GM23248 (cell line): ENCODE data around the gene AK5. TPM values are rescaled to one million over a fixed set of nuclear protein-coding genes. Genes with fewer than 3 reads are reported as not detected.

Source experiments
- DNase-seq: peaks from one replicate; pipeline ENCODE4 v3.0.0-alpha.2; 2015
- H2AFZ ChIP-seq: fragments of 200-600 bp; sonication (generic); 2 replicates; pipeline ENCODE4 v1.6.1; 2016; ENCODE audit warnings: antibody characterized with exemption
- H3F3A ChIP-seq: fragments of 200-600 bp; sonication (generic); 2 replicates; pipeline ENCODE4 v1.6.1; 2016; ENCODE audit warnings: mild to moderate bottlenecking, antibody characterized with exemption, mixed run types; ENCODE audit not compliant: insufficient read depth
- H3K27ac ChIP-seq: fragments of 200-600 bp; sonication (generic); 2 replicates; pipeline ENCODE4 v1.5.1; 2016; ENCODE audit warnings: mild to moderate bottlenecking
- H3K27me3 ChIP-seq: fragments of 200-600 bp; sonication (generic); replicated peaks from 2 replicates; pipeline ENCODE4 v1.6.1; 2016; ENCODE audit warnings: mild to moderate bottlenecking; ENCODE audit not compliant: insufficient read depth
- H3K36me3 ChIP-seq: fragments of 200-600 bp; sonication (generic); 2 replicates; pipeline ENCODE4 v1.6.1; 2016; ENCODE audit warnings: low read depth, mild to moderate bottlenecking
- H3K4me1 ChIP-seq: fragments of 200-600 bp; sonication (generic); 2 replicates; pipeline ENCODE4 v1.6.1; 2016; ENCODE audit warnings: mild to moderate bottlenecking; ENCODE audit not compliant: insufficient read depth
- H3K4me2 ChIP-seq: fragments of 200-600 bp; sonication (generic); one replicate; pipeline ENCODE4 v1.6.1; 2016; ENCODE audit warnings: mild to moderate bottlenecking; ENCODE audit not compliant: unreplicated experiment
- H3K4me3 ChIP-seq: fragments of 200-600 bp; sonication (generic); 2 replicates; pipeline ENCODE4 v1.5.1; 2016; ENCODE audit warnings: mild to moderate bottlenecking
- H3K79me2 ChIP-seq: fragments of 200-600 bp; sonication (generic); 2 replicates; pipeline ENCODE4 v1.6.1; 2016; ENCODE audit warnings: mild to moderate bottlenecking; ENCODE audit not compliant: insufficient read depth
- H3K9ac ChIP-seq: fragments of 200-600 bp; sonication (generic); 2 replicates; pipeline ENCODE4 v1.6.1; 2016; ENCODE audit warnings: mild to moderate bottlenecking
- H3K9me2 ChIP-seq: fragments of 200-600 bp; sonication (generic); 2 replicates; pipeline ENCODE4 v1.6.1; 2016; ENCODE audit warnings: mixed run types, mild to moderate bottlenecking, moderate library complexity; ENCODE audit not compliant: insufficient read depth
- H3K9me3 ChIP-seq: fragments of 200-600 bp; sonication (generic); one replicate; pipeline ENCODE4 v1.6.1; 2017; ENCODE audit warnings: low read depth
- H4K20me1 ChIP-seq: fragments of 200-600 bp; sonication (generic); 2 replicates; pipeline ENCODE4 v1.6.0; 2016; ENCODE audit not compliant: insufficient read depth
- EZH2 ChIP-seq: fragments of 200-600 bp; sonication (generic); IDR thresholded peaks from 2 replicates; pipeline ENCODE4 v1.6.1; 2018; ENCODE audit warnings: antibody characterized with exemption, mild to moderate bottlenecking; ENCODE audit not compliant: insufficient read depth, poor library complexity, severe bottlenecking
- EZH2phosphoT487 ChIP-seq: fragments of 200-600 bp; sonication (generic); IDR thresholded peaks from 2 replicates; pipeline ENCODE4 v1.6.1; 2018; ENCODE audit warnings: antibody characterized with exemption, moderate library complexity, mild to moderate bottlenecking, low read depth; ENCODE audit not compliant: insufficient read depth
- WGBS, 2 experiments: methylation state at CpG; one replicate each; pipeline ENCODE4 v1.1.6; 2015 to 2017; ENCODE audit warnings: low lambda C conversion rate in 2 of 2, low coverage in 1 of 2; ENCODE audit errors: missing lambda C conversion rate in 2 of 2; 5-methylcytosine and 5-hydroxymethylcytosine counted together
- in situ Hi-C: fragments of 300-500 bp; cut with MboI; formaldehyde crosslinking; loops from 2 replicates; pipeline ENCODE4 v1.15.0; 2020
- polyA plus RNA-seq: library from polyadenylated mRNA; unstranded; fragments of >200 nt; fragmentation: Nextera tagmentation; extraction: Ambion mirVana; gene quantifications from 2 replicates; pipeline ENCODE4 v1.2.1, GENCODE V29; 2016
- total RNA-seq: library from RNA; depleted of rRNA; stranded (reverse); fragments of >200 nt; shearing (Covaris generic); gene quantifications from 2 replicates; pipeline ENCODE4 v1.2.3, GENCODE V29; 2014

AK5 gene
- total and polyA plus RNA-seq, 2 experiments from 2014 or later: 65.3 to 78.8 TPM

- Histone ChIP-seq H3K9ac (no peak overlapping the region), H4K20me1 (no peaks in the 10 kb centered on the region), H3K4me3 (no peak overlapping the region), H3K9me2 (no peaks in the 10 kb centered on the region), H3F3A (no peaks in the 10 kb centered on the region; the same call in 1 of the 2 replicates), H3K79me2 (no peaks in the 10 kb centered on the region), H3K36me3 (no peaks in the 10 kb centered on the region), H3K4me2 (no peak overlapping the region), H3K9me3 (no peaks in the 10 kb centered on the region), H3K4me1 (peaks cover 16% of the 10 kb centered on the region), H2AFZ (peak overlapping the region; percentile 3; the same call in 1 of the 2 replicates), H3K27ac (peak overlapping the region; percentile 18; the same call in 1 of the 2 replicates), H3K27me3 (no peaks in the 10 kb centered on the region)
- TF ChIP-seq EZH2phosphoT487: no peak
- no peak for TF ChIP-seq EZH2
- DNase-seq: peak; percentile 39
- in situ Hi-C loops: no loop called here
These were observed 217.1 kb downstream of the AK5 start for GRCh38 chr1:77498918-77499317.

GRCh38 chr1:77499466-77499865 lies 217.6 kb downstream of the AK5 start:
- Histone ChIP-seq H2AFZ (peak overlapping the region; percentile 3; the same call in 1 of the 2 replicates), H3K79me2 (no peaks in the 10 kb centered on the region), H4K20me1 (no peaks in the 10 kb centered on the region), H3K4me1 (peaks cover 16% of the 10 kb centered on the region), H3K9ac (no peak overlapping the region), H3K9me2 (no peaks in the 10 kb centered on the region), H3K27me3 (no peaks in the 10 kb centered on the region), H3K9me3 (no peaks in the 10 kb centered on the region), H3K36me3 (no peaks in the 10 kb centered on the region), H3F3A (no peaks in the 10 kb centered on the region; the same call in 1 of the 2 replicates), H3K27ac (0 out of 2 replicates have a peak overlapping the region, but pooled peaks have one; percentile 18), H3K4me3 (no peak overlapping the region), H3K4me2 (no peak overlapping the region)
- in situ Hi-C loops: no loop called here
- DNase-seq: no peak
- WGBS, 2 experiments: 71 to 81% methylated on average over 5 of the region's 5 CpGs
- TF ChIP-seq EZH2 (no peak), EZH2phosphoT487 (no peak)

GRCh38 chr1:77504986-77505385 lies 223.2 kb downstream of the AK5 start:
- no peak for DNase-seq

DNA sequence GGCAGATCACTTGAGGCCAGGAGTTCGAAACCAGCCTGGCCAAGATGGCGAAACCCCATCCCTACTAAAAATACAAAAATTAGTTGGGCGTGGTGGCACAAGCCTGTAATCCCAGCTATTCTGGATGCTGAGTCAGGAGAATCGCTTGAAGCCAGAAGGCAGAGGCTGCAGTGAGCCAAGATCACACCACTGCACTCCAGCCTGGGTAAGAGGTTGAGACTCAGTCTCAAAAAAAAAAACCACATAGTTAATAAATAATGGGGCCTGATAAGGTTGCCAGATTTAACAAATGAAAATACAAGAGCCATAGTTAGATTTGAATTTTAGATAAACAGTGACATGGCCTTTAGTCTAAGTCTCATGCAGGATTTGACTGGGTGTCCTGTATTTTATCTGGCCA lies 225.0 kb downstream of the AK5 start:
- no peak for DNase-seq

More at GRCh38 chr1:77504986-77505385, 223.2 kb downstream of the AK5 start:
- Histone ChIP-seq H3K4me1 (peaks cover 10% of the 10 kb centered on the region; the same call in 1 of the 2 replicates), H3K79me2 (no peaks in the 10 kb centered on the region), H3K9ac (no peak overlapping the region), H3K36me3 (no peaks in the 10 kb centered on the region), H3K4me2 (no peak overlapping the region), H3K27me3 (no peaks in the 10 kb centered on the region), H3K4me3 (no peak overlapping the region), H2AFZ (no peak overlapping the region), H3K27ac (no peak overlapping the region), H3F3A (peaks cover 6% of the 10 kb centered on the region; the same call in 1 of the 2 replicates), H4K20me1 (no peaks in the 10 kb centered on the region), H3K9me3 (no peaks in the 10 kb centered on the region), H3K9me2 (no peaks in the 10 kb centered on the region)
- TF ChIP-seq EZH2 (no peak), EZH2phosphoT487 (no peak)
- in situ Hi-C loops: no loop called here
- 77 to 87% methylated on average over 4 of the region's 4 CpGs for WGBS, 2 experiments

GRCh38 chr1:77509051-77509492 lies 227.3 kb downstream of the AK5 start:
- peaks cover 44% of the 10 kb centered on the region for H3K4me1 ChIP-seq

More for the DNA sequence above, 225.0 kb downstream of the AK5 start:
- no peaks in the 10 kb centered on the region for H3K9me2 ChIP-seq
- H3K27ac ChIP-seq: no peak overlapping the region
- no peaks in the 10 kb centered on the region for H3K27me3 ChIP-seq
- in situ Hi-C loops: no loop called here
- H3K4me3 ChIP-seq: no peak overlapping the region
- no peaks in the 10 kb centered on the region for H3K36me3 ChIP-seq
- H2AFZ ChIP-seq: no peak overlapping the region
- no peaks in the 10 kb centered on the region for H3K79me2 ChIP-seq
- no peak overlapping the region for H3K9ac ChIP-seq
- H3K4me2 ChIP-seq: no peak overlapping the region
- TF ChIP-seq EZH2phosphoT487 (no peak), EZH2 (no peak)
- H3K4me1 ChIP-seq: peaks cover 26% of the 10 kb centered on the region
- H3F3A ChIP-seq: peaks cover 21% of the 10 kb centered on the region
- H4K20me1 ChIP-seq: no peaks in the 10 kb centered on the region
- 80 to 83% methylated on average over 4 of the region's 4 CpGs for WGBS, 2 experiments
- no peaks in the 10 kb centered on the region for H3K9me3 ChIP-seq

More at GRCh38 chr1:77509051-77509492, 227.3 kb downstream of the AK5 start:
- H3F3A ChIP-seq: peaks cover 41% of the 10 kb centered on the region
- H3K9me2 ChIP-seq: no peaks in the 10 kb centered on the region
- H3K9me3 ChIP-seq: no peaks in the 10 kb centered on the region
- H3K27ac ChIP-seq: no peak overlapping the region
- H3K27me3 ChIP-seq: no peaks in the 10 kb centered on the region
- no peaks in the 10 kb centered on the region for H3K36me3 ChIP-seq
- no peak for DNase-seq
- H3K9ac ChIP-seq: no peak overlapping the region
- 97 to 99% methylated on average over 3 of the region's 3 CpGs for whole genome bisulfite sequencing, 2 experiments
- TF ChIP-seq EZH2phosphoT487 (no peak), EZH2 (no peak)
- in situ Hi-C loops: no loop called here
- no peaks in the 10 kb centered on the region for H4K20me1 ChIP-seq
- H2AFZ ChIP-seq: no peak overlapping the region
- H3K4me2 ChIP-seq: no peak overlapping the region
- H3K79me2 ChIP-seq: no peaks in the 10 kb centered on the region
- no peak overlapping the region for H3K4me3 ChIP-seq
